Nephron progenitor cell (in vitro differentiated cells): Measurements from ENCODE around the gene BACE1.

ENCODE experiments used
- DNase-seq: peaks from one replicate; pipeline ENCODE4 v3.0.0; 2021
- H3K27ac Mint-ChIP-seq: 2 replicates; pipeline ENCODE4 v1.8.0; 2021; ENCODE audit warnings: mild to moderate bottlenecking, moderate library complexity, mixed read lengths
- H3K27me3 Mint-ChIP-seq: 2 replicates; pipeline ENCODE4 v1.8.0; 2021; ENCODE audit warnings: mild to moderate bottlenecking, low read depth, mixed read lengths; ENCODE audit not compliant: poor library complexity
- H3K36me3 Mint-ChIP-seq: 2 replicates; pipeline ENCODE4 v1.8.0; 2021; ENCODE audit warnings: low read depth, mixed read lengths
- H3K4me1 Mint-ChIP-seq: 2 replicates; pipeline ENCODE4 v1.8.0; 2021; ENCODE audit warnings: mixed read lengths
- H3K4me3 Mint-ChIP-seq: 2 replicates; pipeline ENCODE4 v1.8.0; 2021; ENCODE audit warnings: mild to moderate bottlenecking, moderate library complexity, mixed read lengths
- H3K9me3 Mint-ChIP-seq: 2 replicates; pipeline ENCODE4 v1.8.0; 2021; ENCODE audit warnings: mild to moderate bottlenecking, moderate library complexity, mixed read lengths
- CTCF ChIP-seq: fragments of 200-600 bp; sonication (generic); IDR thresholded peaks from 2 replicates; pipeline ENCODE4 v1.5.0; 2021; ENCODE audit warnings: antibody characterized with exemption

The BACE1 gene

GRCh38 chr11:117296881-117297280, 19.2 kb downstream of the BACE1 start:
- Mint-ChIP-seq H3K27ac (no peak overlapping the region), H3K36me3 (peaks cover 34% of the 10 kb centered on the region), H3K4me1 (peaks cover 47% of the 10 kb centered on the region), H3K27me3 (no peaks in the 10 kb centered on the region), H3K9me3 (no peaks in the 10 kb centered on the region), H3K4me3 (no peak overlapping the region)
- no peak for DNase-seq
- TF ChIP-seq CTCF = no peak

- Mint-ChIP-seq H3K9me3 (no peaks in the 10 kb centered on the region), H3K4me3 (no peak overlapping the region), H3K36me3 (peaks cover 47% of the 10 kb centered on the region), H3K27ac (peak overlapping the region; percentile 90), H3K27me3 (no peaks in the 10 kb centered on the region), H3K4me1 (peaks cover 34% of the 10 kb centered on the region)
- TF ChIP-seq CTCF = no peak
- no peak for DNase-seq
Observed at GRCh38 chr11:117295438-117296137, 20.5 kb downstream of the BACE1 start.

DNA sequence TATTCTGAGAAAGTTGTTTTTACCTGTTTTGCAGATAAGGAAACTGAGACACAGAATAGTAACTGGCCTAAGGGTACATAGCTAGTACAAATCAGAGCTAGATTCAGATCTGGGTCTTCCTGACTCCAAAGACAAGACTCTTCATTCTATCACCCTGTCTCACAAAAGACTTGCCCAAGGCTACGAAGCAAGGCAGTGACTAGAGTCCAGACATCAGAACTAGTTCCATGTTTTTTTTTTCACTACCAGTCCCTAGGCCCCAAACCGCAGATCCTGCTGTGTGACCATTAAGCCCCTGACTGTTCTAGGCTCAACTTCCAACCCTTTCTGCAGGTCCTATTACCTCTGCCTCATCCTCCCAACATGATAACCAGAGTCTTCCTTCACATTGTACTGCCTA, 23.4 kb downstream of the BACE1 start:
- DNase-seq = no peak
- H3K27me3 Mint-ChIP-seq = no peaks in the 10 kb centered on the region
- no peak for TF ChIP-seq CTCF
- no peaks in the 10 kb centered on the region for H3K9me3 Mint-ChIP-seq
- H3K4me3 Mint-ChIP-seq = no peak overlapping the region
- H3K27ac Mint-ChIP-seq = peak overlapping the region; percentile 77
- H3K36me3 Mint-ChIP-seq = peaks cover 67% of the 10 kb centered on the region
- peaks cover 9% of the 10 kb centered on the region for H3K4me1 Mint-ChIP-seq

GRCh38 chr11:117290809-117291396, 25.2 kb downstream of the BACE1 start, which contains the start of gene BACE1-AS:
TSS of gene BACE1-AS (plus strand) at chr11:117291346.
- H3K4me3 Mint-ChIP-seq = no peak within 1 kb of the TSS
- no peak for DNase-seq
- no peaks in the 10 kb centered on the region for H3K27me3 Mint-ChIP-seq
- H3K36me3 Mint-ChIP-seq = peaks cover 75% of the 10 kb centered on the region
- peak within 1 kb of the TSS; percentile 56 for H3K27ac Mint-ChIP-seq
- H3K9me3 Mint-ChIP-seq = no peaks in the 10 kb centered on the region
- no peaks in the 10 kb centered on the region for H3K4me1 Mint-ChIP-seq
- no peak for TF ChIP-seq CTCF

- Mint-ChIP-seq H3K4me3 (no peak overlapping the region), H3K36me3 (peaks cover 82% of the 10 kb centered on the region), H3K27me3 (no peaks in the 10 kb centered on the region), H3K27ac (peak overlapping the region; percentile 56), H3K4me1 (no peaks in the 10 kb centered on the region), H3K9me3 (no peaks in the 10 kb centered on the region)
- DNase-seq = no peak
- no peak for TF ChIP-seq CTCF
Observed at GRCh38 chr11:117289795-117290194, 26.3 kb downstream of the BACE1 start.

DNA sequence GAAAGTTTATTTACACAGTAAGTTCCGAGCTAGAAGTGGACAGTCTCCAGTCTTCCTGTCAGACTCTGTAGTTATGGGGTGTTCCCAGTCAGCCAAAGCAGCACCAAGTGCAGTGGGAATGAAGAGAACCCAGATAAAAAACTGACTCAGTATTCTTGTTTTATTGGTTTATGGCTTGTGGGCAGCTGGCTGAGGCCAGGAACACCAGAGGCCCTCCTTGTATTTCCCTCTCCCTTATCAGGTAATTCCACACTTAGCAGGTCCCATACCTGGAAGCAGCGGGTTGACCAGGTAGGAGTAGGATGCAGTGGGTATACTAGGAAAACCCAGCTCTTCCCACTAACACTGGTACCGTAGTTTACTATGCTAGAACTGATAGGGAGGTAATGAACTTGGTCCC, 28.4 kb downstream of the BACE1 start:
- TF ChIP-seq CTCF = no peak
- no peaks in the 10 kb centered on the region for H3K9me3 Mint-ChIP-seq
- no peaks in the 10 kb centered on the region for H3K27me3 Mint-ChIP-seq
- no peak overlapping the region for H3K27ac Mint-ChIP-seq
- H3K4me3 Mint-ChIP-seq = no peak overlapping the region
- H3K4me1 Mint-ChIP-seq = no peaks in the 10 kb centered on the region
- no peak for DNase-seq
- peaks cover 81% of the 10 kb centered on the region for H3K36me3 Mint-ChIP-seq
